Activated CD4-positive, alpha-beta T cell treated with anti-CD3 and anti-CD28 coated beads, Interleukin-2, Interleukin-6, amounts not matched to agents 100 ng/mL and 50 ng/mL, durations not matched to agents 16 hours and 8 hours (primary cell): ENCODE results near the gene ZNF569.
A peak's percentile ranks its signal among the peaks of the same experiment; 100 is the strongest.
"Not testable (repeated sequence)": the region's sequence is repeated elsewhere in the genome, so short reads cannot be mapped to it uniquely, and the experiment has no call there.

ENCODE experiments used
- DNase-seq: peaks from one replicate; pipeline ENCODE4 v3.0.0-alpha.2; 2020

Gene ZNF569

GRCh38 chr19:37391399-37391798 lies 75.8 kb downstream of the ZNF569 start:
- not testable (repeated sequence) for DNase-seq

DNA sequence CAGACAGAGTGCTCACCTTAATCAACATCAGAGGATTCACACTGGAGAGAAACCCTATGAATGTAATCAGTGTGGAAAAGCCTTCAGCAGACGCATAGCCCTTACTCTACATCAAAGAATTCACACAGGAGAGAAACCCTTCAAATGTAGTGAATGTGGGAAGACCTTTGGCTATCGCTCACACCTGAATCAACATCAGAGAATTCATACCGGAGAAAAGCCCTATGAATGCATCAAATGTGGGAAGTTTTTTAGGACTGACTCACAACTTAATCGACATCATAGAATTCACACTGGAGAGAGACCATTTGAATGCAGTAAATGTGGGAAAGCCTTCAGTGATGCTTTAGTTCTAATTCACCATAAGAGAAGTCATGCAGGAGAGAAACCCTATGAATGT lies 78.0 kb downstream of the ZNF569 start:
- DNase-seq, result no peak

DNA sequence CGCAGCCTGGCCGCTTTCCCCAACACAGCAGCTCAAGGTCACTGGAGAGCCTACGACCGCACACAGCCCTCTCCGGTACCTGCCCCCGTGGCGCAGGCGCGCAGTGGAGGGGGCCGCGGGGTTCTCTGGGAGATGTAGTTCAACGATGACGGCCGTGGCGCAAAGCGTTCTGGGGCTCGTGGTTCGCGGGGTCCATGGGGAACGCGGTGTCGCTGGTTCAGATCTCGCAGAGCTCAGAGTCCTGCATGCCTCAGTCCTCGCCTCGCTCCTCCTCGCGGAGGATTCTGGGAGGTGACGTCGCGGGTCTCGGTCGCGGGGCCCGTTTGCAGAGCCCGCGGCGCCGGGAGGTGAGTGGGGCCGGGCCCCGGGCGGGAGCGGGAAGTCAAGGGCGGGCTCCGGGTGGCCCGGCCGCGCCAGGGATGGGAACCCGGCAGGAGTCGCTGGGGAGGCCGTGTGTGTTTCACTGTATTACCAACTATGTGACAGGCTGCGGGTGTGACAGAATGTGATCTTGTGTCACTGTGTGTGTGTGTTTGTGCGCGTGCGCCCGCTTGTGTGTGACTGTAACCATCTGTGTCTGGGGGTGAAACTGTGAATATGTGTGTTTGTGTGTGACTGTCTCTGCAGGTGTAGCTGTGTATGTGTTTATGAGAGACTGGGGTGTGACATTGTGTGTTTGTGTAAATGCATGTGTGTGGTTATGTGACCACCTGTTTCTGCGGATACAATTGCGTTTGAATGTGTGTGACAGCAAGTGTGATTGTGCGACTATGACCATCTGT lies 96.2 kb downstream of the ZNF569 start, which contains the start of gene ZNF527:
Gene ZNF527 (plus strand): TSS at position 220 of the 782 bp plus-strand sequence. CDS start 3,100 bp downstream, outside the sequence.
- DNase-seq, result peak; percentile 97

- DNase-seq, result not testable (repeated sequence)
Measured at GRCh38 chr19:37370386-37370879, 96.8 kb downstream of the ZNF569 start.

- no peak for DNase-seq
Measured at GRCh38 chr19:37362733-37363132, 104.5 kb downstream of the ZNF569 start.

- no peak for DNase-seq
Measured at GRCh38 chr19:37361994-37362393, 105.2 kb downstream of the ZNF569 start.
